Upper lobe of right lung (tissue), 1 donor: Measurements from ENCODE around the gene INPP5A. TPM values are rescaled to one million over a fixed set of nuclear protein-coding genes. Genes with fewer than 3 reads are reported as not detected.
"Not testable (repeated sequence)": the region's sequence is repeated elsewhere in the genome, so short reads cannot be mapped to it uniquely, and the experiment has no call there.

Source experiments
- ATAC-seq: fragments of 200-7000 bp; cut with Tn5 transposase; one replicate; pipeline ENCODE4 v1.9.1; 2020; ENCODE audit warnings: mild to moderate bottlenecking, moderate library complexity
- DNase-seq: peaks from one replicate; pipeline ENCODE4 v3.0.0-alpha.2; 2020
- H3K27ac ChIP-seq: fragments of 200-600 bp; one replicate; pipeline ENCODE4 v1.8.0; 2022
- H3K27me3 ChIP-seq: fragments of 200-600 bp; one replicate; pipeline ENCODE4 v1.8.0; 2022; ENCODE audit warnings: mild to moderate bottlenecking
- H3K36me3 ChIP-seq: fragments of 200-600 bp; one replicate; pipeline ENCODE4 v1.8.0; 2022
- H3K4me1 ChIP-seq: fragments of 200-600 bp; one replicate; pipeline ENCODE4 v1.8.0; 2022
- H3K4me3 ChIP-seq: fragments of 200-600 bp; one replicate; pipeline ENCODE4 v1.8.0; 2022; ENCODE audit warnings: mild to moderate bottlenecking
- H3K9me3 ChIP-seq: fragments of 200-600 bp; one replicate; pipeline ENCODE4 v1.8.0; 2022
- CTCF ChIP-seq: fragments of 200-600 bp; IDR thresholded peaks from one replicate; pipeline ENCODE4 v1.8.0; 2022; ENCODE audit warnings: antibody characterized with exemption
- intact Hi-C: fragments of 100-400 bp; cut with DNase I; formaldehyde crosslinking; loops from one replicate; pipeline ENCODE4 v1.11.0; 2022
- total RNA-seq: library from RNA; stranded (reverse); fragmentation: NEBNext Ultra II Directional; extraction: Animal tissue kit (Norgen Biotek cat#: 25700); gene quantifications from one replicate; pipeline ENCODE4 v1.2.1, GENCODE V29; 2021
- donor health status: DM: no; HTN: yes; CAD: no; lungs with severe emphysema.

Gene INPP5A
- total RNA-seq, 1 donor from 2014 or later = 38.3 TPM

GRCh38 chr10:132571650-132572544 is 34.3 kb downstream of the INPP5A start:
- Histone ChIP-seq H3K36me3 (no peaks in the 10 kb centered on the region), H3K4me1 (peaks cover 44% of the 10 kb centered on the region), H3K27me3 (no peaks in the 10 kb centered on the region), H3K9me3 (no peaks in the 10 kb centered on the region), H3K27ac (no peak overlapping the region), H3K4me3 (no peak overlapping the region)
- TF ChIP-seq CTCF = no peak
- DNase-seq (no peak), ATAC-seq (peak; percentile 60)
- intact Hi-C loops = no loop called here

GRCh38 chr10:132572545-132572937 is 35.0 kb downstream of the INPP5A start:
- intact Hi-C loops = no loop called here
- Histone ChIP-seq H3K4me3 (no peak overlapping the region), H3K4me1 (peaks cover 46% of the 10 kb centered on the region), H3K27ac (no peak overlapping the region), H3K9me3 (no peaks in the 10 kb centered on the region), H3K27me3 (no peaks in the 10 kb centered on the region), H3K36me3 (no peaks in the 10 kb centered on the region)
- ATAC-seq (no peak), DNase-seq (no peak)
- no peak for TF ChIP-seq CTCF

GRCh38 chr10:132572946-132573345 is 35.4 kb downstream of the INPP5A start:
- H3K27me3 ChIP-seq, H3K27ac ChIP-seq, H3K9me3 ChIP-seq, H3K4me3 ChIP-seq, intact Hi-C loops, ATAC-seq, H3K36me3 ChIP-seq, DNase-seq: not testable (repeated sequence)
- H3K4me1 ChIP-seq = peaks cover 51% of the 10 kb centered on the region

- no peaks in the 10 kb centered on the region for H3K27me3 ChIP-seq
- H3K4me1 ChIP-seq = peaks cover 55% of the 10 kb centered on the region
- intact Hi-C loops = no loop called here
- no peak for TF ChIP-seq CTCF
- ATAC-seq (no peak), DNase-seq (no peak)
- H3K4me3 ChIP-seq = no peak overlapping the region
- no peaks in the 10 kb centered on the region for H3K36me3 ChIP-seq
- no peaks in the 10 kb centered on the region for H3K9me3 ChIP-seq
- no peak overlapping the region for H3K27ac ChIP-seq
Observed at GRCh38 chr10:132574288-132574687, 36.7 kb downstream of the INPP5A start.

- H3K36me3 ChIP-seq = no peaks in the 10 kb centered on the region
- TF ChIP-seq CTCF = no peak
- no peaks in the 10 kb centered on the region for H3K9me3 ChIP-seq
- DNase-seq (no peak), ATAC-seq (no peak)
- H3K4me3 ChIP-seq = no peak overlapping the region
- H3K27me3 ChIP-seq = no peaks in the 10 kb centered on the region
- intact Hi-C loops = no loop called here
- H3K4me1 ChIP-seq = peaks cover 55% of the 10 kb centered on the region
- H3K27ac ChIP-seq = no peak overlapping the region
Observed at GRCh38 chr10:132574783-132575319, 37.3 kb downstream of the INPP5A start.

- Histone ChIP-seq H3K4me3 (no peak overlapping the region), H3K4me1 (peaks cover 55% of the 10 kb centered on the region), H3K9me3 (no peaks in the 10 kb centered on the region), H3K27me3 (no peaks in the 10 kb centered on the region), H3K36me3 (no peaks in the 10 kb centered on the region), H3K27ac (no peak overlapping the region)
- no peak for DNase-seq
- intact Hi-C loops = no loop called here
- peak; percentile 53 for ATAC-seq
- TF ChIP-seq CTCF = no peak
Observed at GRCh38 chr10:132575320-132576201, 38.0 kb downstream of the INPP5A start.
